ENCODE data around the gene ATP5ME.
A peak's percentile ranks its signal among the peaks of the same experiment; 100 is the strongest.
"Not testable (repeated sequence)": the region's sequence is repeated elsewhere in the genome, so short reads cannot be mapped to it uniquely, and the experiment has no call there.

The ATP5ME gene, protein sequence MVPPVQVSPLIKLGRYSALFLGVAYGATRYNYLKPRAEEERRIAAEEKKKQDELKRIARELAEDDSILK

DNA sequence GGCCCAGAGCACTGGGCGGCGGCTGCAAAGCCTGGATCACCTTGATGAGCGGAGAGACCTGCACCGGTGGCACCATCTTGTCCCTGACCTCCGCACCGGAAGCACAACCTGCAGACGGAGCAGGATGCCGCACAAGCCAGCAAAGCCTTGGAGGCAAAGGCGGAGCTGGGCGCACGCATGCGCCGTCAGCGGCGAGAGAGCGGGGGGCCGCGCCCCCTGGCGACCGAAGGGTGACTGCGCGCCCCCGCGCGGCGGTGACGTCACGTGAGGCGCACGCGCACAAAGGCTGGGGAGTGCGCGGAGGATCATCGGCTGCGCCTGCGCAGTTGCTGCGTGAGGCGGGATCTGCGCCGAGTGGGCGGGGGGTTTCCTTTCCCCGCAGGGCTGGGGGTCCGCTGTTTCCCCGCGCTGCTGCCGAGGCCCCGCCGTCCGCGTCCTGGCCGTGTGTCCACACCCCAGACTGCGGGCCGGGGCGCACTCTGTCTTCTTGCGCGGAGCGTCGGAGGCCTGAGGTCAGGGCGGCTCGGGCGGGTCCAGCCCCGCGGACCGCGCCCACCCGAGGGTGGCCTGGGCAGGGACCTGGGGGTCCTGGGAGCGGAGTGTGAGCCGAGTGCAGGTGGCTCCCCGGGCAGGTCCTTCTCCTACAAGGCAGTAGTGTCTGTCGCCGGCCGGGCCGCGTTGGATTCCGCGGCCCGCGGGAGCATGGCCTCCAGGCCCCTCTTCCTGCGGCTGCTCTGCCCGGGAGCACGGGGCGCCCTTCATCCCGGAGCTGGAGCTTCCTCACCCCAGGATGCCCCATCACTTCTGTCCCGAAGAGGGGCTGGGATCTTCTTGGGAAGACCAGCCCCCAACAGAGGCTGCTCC is at the start of gene ATP5ME, which contains the start of gene MYL5:
Gene ATP5ME, minus strand, starts transcription at position 105 of the 864 bp plus-strand sequence. Its CDS starts 29 bp downstream, at position 76.
Gene MYL5, plus strand, starts transcription at position 371 of the 864 bp plus-strand sequence. CDS start 3,485 bp downstream, outside the sequence.
- DNase-seq = peak; percentile 98

DNA sequence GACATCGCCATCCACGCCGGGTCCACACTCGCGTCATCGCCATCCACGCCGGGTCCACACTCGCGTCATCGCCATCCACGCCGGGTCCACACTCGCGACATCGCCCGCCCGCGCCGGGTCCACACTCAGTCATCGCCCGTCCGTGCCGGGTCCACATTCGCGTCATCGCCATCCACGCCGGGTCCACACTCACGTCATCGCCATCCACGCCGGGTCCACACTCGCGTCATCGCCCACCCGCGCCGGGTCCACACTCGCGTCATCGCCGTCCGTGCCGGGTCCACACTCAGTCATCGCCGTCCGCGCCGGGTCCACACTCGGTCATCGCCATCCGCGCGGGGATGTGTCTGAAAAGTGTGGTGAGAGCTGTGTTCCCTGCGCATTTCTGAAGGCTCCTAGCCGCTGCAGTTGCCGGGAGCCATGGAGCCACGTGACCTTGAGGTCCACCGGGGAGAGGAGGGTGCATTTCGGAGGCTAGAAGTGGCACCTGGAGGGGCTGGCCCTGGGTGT is 48.8 kb upstream of the ATP5ME start:
- DNase-seq = no peak

GRCh38 chr4:722169-722725 is 48.2 kb upstream of the ATP5ME start:
- no peak for DNase-seq

DNA sequence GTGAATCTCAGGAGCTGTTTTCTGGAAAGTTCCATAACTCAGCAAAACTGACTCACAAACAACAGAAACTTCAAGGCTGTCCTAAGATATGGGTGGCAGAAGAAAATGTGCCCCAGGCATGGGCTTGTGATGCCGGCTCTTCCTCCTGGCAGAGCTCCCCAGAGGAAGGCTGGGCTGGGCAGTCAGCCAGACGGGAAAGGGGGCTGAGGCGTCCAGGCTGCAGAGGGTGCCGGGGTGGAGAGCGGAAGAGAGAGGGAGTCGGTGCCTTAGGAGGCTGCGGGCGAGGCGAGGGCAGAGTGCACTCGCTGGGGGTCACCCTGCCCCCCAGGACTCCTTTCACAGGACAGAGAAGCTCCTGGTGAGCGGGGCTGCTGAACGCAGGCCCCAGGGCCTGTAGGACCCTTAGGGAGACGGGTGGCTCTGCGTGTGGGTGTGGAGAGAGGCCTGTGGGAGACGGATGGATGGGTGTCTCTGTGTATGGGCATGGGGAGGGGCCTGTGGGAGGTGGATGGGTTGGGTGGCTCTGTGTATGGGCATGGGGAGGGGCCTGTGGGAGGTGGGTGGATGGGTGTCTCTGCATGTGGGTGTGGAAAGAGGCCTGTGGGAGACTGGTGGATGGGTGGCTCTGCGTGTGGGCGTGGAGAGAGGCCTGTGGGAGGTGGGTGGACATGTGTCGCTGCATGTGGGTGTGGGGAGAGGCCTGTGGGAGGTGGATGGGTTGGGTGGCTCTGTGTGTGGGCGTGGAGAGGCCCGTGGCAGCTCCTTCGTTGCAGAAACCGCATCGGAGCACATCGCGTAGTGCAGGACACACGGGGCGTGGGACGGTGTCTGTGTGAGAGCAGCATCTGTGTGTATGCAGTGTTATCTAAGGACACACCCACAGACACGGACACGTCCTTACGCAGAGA is 47.4 kb upstream of the ATP5ME start:
- peak; percentile 18 for DNase-seq

GRCh38 chr4:720111-720860 is 46.2 kb upstream of the ATP5ME start:
- no peak for DNase-seq

DNA sequence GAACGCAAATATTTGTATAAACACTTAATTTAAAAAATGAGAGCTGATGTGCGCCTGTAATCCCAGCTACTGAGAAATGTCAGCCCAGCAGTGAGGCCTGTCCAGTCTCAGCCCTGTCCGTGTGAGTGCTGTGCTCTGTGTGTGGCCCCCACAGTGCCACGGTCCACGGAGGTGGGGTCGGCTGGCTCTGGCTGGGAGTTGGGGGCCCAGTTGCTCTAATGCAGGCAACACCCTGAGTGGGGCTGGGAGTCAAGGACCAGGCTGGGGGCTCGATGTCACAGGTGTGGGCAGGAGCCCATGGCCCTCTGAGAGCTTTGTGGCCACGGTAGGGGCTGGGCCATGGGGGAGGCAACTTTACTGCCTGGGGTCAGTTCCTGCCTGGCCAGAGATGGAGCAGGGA is 44.4 kb upstream of the ATP5ME start:
- no peak for DNase-seq

DNA sequence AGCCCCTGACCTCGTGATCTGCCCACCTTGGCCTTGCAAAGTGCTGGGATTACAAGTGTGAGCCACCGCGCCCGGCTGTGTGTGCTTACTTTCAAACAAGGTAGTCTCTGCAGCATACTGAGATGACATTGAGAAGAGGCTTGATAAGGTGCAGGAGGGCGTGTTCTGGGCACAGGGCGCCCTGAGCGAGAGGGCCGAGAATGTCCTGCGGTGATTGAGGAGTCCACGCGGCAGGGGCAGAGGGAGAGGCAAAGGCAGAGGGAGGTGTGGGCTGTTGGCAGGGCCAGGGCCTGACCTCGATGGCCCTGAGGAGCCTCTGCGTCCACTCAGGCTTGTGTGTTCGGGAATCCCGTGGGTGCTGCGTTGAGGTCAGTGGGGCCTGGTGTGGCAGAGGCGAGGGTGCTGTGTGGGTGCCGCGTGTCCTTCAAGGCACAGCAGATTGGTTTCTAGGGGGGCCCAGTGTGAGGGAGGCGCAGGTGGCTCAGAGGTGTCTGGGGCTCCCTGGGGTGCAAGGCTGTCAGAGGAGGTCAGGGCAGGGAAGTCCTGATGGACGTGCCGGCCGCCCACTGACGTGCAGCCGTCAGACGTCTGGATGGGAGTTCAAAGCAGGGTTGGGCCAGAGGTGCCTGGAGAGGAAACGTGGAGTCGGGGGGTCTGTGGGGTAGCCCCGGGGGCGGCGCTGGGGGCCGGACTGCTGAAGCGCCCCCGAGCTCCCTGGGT is 43.7 kb upstream of the ATP5ME start:
- DNase-seq = no peak

GRCh38 chr4:714087-714486 is 40.0 kb upstream of the ATP5ME start:
- DNase-seq = no peak

DNA sequence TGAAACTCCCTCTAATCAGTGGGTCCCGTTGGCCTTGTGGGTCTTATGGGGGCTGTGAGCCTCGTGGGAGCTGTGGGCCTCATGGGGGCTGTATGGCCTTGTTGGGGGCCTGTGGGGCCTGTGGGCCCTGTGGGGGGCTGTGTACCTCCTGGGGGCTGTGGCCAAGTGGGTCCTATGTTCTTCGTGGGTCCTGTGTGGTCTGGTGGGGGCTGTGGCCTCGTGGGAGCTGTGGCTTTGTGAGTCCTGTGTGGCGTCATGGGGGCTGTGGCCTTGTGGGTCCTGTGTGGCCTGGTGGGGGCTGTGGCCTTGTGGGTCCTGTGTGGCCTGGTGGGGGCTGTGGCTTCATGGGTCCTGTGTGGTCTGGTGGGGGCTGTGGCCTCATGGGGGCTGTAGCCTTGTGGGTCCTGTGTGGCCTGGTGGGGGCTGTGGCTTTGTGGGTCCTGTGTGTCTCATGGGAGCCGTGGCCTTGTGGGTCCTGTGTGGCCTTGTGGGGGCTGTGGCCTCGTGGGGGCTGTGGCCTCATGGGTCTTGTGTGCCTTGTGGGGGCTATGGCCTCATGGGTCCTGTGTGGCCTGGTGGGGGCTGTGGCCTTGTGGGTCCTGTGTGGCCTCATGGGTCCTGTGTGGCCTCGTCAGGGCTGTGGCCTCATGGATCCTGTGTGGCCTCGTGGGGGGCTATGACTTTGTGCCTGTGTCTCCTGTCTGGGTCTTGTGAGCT is 39.0 kb upstream of the ATP5ME start:
- DNase-seq = no peak

- no peak for DNase-seq
Measured at GRCh38 chr4:712093-712492, 38.0 kb upstream of the ATP5ME start.

DNA sequence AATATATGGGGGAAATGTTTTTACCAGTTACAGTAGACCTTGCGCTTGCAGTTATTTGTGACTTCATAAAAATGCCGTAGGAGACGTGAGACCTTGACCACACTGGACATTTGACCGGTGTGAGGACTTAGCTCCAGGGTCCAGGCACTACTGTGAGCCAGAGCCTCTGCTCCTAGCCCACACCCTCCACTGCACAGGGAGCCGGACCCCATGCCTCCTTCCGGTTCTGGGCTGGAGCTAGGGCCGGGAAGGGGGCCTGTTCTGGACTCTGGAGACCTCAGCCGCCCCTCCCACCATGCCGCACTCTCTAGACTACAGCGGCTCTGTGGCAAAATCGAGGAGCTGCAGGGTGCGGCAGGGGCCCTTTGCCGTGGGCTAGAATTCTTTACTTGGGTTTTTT is 36.8 kb upstream of the ATP5ME start:
- DNase-seq = no peak

DNA sequence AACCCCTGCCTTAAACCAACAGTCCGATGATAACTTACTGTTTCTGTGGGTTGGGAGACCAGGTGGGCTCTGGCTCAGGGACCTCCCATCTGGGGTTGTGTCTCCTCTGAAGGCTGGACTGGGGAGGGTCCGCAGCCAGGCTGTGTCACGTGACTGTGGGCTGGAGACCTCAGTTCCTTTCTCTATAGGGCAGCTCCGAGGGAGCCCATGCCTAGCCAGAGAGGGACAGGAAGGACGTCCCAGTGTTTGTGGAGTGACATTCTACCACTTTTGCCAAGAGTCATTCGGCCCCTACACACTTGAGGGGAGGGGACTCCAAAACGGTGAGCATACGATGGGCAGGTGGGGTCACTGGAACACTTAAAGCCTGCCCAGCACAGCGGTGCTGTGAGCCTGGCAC is 36.0 kb upstream of the ATP5ME start:
- DNase-seq = no peak

- no peak for DNase-seq
Measured at GRCh38 chr4:709348-709747, 35.3 kb upstream of the ATP5ME start.

DNA sequence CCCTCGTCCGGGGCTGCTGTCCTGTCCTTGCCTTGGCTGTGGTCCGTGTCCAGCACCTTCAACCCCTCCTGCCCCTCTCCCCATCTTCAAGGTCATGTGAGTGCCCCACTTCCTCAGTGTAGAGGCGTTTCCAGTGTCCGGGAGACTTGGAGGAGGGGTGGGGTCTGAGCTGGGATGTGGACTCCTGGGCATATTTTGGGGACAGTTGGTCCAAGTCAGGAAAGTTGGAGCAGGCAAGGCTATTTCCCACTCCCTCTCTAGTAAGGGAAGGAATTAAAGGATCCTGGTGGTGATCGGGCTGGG is 34.5 kb upstream of the ATP5ME start:
- DNase-seq = no peak

DNA sequence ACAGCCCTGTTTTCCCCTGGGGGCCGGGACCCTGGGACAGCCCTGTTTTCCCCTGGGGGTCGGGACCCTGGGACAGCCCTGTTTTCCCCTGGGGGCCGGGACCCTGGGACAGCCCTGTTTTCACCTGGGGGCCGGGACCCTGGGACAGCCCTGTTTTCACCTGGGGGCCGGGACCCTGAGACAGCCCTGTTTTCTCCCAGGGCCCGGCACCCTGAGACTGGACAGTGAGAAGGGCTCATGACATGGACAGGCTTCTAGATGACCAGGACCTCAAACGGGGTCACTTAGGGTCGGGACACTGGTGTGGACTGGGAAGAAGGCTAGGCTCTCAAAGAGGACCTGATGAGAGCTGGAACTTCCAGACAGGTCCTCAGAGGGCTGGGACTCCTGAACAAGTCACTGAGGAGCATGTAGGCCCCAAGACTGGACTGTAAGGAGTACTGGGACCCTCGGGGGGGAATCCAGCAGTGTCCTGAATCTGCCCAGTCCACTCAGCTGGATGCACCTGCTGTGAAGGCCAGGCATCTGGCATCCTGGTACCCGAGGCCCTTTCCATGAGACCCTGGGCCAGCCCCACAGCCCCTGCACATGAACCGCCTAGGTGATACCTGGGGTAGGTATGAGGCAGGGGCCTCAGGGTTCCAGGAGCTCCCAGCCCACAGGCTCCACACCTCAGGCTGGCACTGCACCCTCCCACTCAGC is 34.0 kb upstream of the ATP5ME start:
- DNase-seq = no peak

DNA sequence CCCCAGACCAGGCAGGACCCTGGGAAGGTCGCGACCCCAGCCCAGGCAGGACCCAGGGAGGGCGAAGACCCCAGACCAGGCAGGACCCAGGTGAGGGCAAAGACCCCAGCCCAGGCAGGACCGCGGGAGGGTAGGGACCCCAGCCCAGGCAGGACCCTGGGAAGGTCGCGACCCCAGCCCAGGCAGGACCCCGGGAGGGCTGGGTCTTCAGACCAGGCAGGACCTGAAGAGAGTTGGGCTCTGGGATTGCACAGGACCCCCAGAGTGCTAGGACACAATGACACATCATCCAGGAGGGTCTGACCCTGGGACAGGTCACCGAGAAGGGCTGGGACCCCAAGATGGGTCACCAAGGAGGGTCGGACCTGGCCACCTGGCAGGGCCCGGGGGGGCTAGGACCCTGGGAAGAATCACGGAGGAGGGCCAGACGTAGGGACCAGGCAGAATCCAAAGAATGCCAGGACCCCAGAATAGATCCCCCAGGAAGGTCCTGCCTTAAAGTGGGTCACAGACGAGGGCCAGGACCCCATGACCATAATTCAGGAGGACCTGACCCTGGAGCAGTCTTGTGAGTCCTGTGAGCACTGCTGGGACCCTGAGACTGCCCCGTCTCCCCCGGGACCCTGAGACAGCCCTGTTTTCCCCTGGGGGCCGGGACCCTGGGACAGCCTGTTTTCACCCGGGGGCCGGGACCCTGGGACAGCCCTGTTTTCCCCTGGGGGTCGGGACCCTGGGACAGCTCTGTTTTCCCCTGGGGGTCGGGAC is 32.9 kb upstream of the ATP5ME start:
- DNase-seq = no peak

DNA sequence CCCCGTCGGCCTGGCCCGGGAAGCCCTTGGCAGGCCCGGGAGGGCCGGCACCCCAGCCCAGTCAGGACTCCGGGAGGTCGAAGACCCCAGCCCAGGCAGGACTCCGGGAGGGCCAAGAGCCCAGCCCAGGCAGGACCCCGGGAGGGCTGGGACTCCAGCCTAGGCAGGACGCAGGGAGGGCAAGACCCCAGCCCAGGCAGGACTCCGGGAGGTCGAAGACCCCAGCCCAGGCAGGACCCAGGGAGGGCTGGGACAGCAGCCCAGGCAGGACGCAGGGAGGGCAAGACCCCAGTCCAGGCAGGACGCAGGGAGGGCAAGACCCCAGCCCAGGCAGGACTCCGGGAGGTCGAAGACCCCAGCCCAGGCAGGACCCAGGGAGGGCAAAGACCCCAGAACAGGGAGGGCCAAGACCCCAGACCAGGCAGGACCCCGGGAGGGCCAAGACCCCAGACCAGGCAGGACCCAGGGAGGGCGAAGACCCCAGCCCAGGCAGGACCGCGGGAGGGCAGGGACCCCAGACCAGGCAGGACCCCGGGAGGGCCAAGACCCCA is 32.1 kb upstream of the ATP5ME start:
- DNase-seq = not testable (repeated sequence)

GRCh38 chr4:705278-706082 is 31.4 kb upstream of the ATP5ME start, which contains the start of gene PCGF3:
Gene PCGF3 (plus strand): TSS chr4:705832. CDS start chr4:733681, 27,849 bp downstream.
- DNase-seq = peak; percentile 95

Measured in midbrain (tissue), 1 donor.